Esophagus squamous epithelium (tissue), 4 donors: ENCODE data around the gene VPS45.

ENCODE experiments used
- CTCF ChIP-seq, 6 experiments: fragments of 450-650 bp in 4 of 6; fragments of 200-600 bp in 2 of 6; sonication (generic) in 2 of 6; IDR thresholded peaks; one replicate each; pipeline ENCODE4 v1.5.1; 2016 to 2019; ENCODE audit warnings: antibody characterized with exemption in 6 of 6, mild to moderate bottlenecking in 4 of 6, moderate library complexity in 4 of 6
- POLR2A ChIP-seq, 4 donors: fragments of 450-650 bp; IDR thresholded peaks; one replicate each; pipeline ENCODE4 v1.6.1; 2017; ENCODE audit warnings: antibody characterized with exemption in 4 of 4, mild to moderate bottlenecking in 4 of 4, moderate library complexity in 3 of 4

- TF ChIP-seq CTCF (IDR thresholded peaks at IDR 0.05) (no peak), POLR2A (IDR thresholded peaks at IDR 0.05) (no peak)
Observed at GRCh38 chr1:150020711-150021110, 46.9 kb upstream of the VPS45 start.
